Loucy (cell line): Measurements from ENCODE around the gene NOL4L.

Experiments used
- CTCF ChIP-seq: fragments of 200-600 bp; sonication (generic); conservative IDR thresholded peaks from 2 replicates; pipeline ENCODE4 v1.5.1; 2014; ENCODE audit warnings: mild to moderate bottlenecking, antibody characterized with exemption, low read length
- EZH2phosphoT487 ChIP-seq: fragments of 200-600 bp; IDR thresholded peaks from 2 replicates; pipeline ENCODE4 v1.6.1; 2018; ENCODE audit warnings: antibody characterized with exemption, mild to moderate bottlenecking, moderate library complexity, borderline replicate concordance

- no peak for TF ChIP-seq CTCF
- TF ChIP-seq EZH2phosphoT487 = no peak
Observed at GRCh38 chr20:32614772-32615171, 29.6 kb upstream of the NOL4L start.
